ENCODE results near the gene C13orf46.
A peak's percentile ranks its signal among the peaks of the same experiment; 100 is the strongest.

Gene C13orf46

DNA sequence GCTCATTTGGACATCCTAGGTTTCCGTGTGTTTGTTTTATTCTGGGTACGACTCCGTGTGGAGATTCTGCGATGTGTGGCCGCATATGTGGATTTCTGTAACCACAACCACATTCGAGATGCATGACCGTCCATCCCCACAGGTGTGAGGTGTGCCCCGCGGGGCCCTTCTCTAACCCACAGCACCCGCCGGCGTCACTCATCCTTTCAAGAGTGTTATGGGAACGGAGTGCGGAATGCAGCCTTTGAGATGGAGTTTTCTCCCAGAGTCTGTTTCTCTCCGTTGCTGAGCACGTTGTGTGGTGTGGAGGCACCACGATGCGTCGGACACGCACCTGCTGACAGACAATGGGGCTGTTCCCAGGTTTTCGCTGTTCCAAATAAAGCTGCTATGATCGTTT lies 40.0 kb downstream of the C13orf46 start:
- TF ChIP-seq, protein P1, sequence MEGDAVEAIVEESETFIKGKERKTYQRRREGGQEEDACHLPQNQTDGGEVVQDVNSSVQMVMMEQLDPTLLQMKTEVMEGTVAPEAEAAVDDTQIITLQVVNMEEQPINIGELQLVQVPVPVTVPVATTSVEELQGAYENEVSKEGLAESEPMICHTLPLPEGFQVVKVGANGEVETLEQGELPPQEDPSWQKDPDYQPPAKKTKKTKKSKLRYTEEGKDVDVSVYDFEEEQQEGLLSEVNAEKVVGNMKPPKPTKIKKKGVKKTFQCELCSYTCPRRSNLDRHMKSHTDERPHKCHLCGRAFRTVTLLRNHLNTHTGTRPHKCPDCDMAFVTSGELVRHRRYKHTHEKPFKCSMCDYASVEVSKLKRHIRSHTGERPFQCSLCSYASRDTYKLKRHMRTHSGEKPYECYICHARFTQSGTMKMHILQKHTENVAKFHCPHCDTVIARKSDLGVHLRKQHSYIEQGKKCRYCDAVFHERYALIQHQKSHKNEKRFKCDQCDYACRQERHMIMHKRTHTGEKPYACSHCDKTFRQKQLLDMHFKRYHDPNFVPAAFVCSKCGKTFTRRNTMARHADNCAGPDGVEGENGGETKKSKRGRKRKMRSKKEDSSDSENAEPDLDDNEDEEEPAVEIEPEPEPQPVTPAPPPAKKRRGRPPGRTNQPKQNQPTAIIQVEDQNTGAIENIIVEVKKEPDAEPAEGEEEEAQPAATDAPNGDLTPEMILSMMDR (conservative IDR thresholded peaks at IDR 0.05; ENCODE audit: control insufficient read depth, insufficient read depth, low read depth, low read length): no peak
- no peak for DNase-seq (ENCODE audit: low read depth)
- no peak overlapping the region for H3K4me3 ChIP-seq (ENCODE audit: control insufficient read depth, low read depth, low read length)

DNA sequence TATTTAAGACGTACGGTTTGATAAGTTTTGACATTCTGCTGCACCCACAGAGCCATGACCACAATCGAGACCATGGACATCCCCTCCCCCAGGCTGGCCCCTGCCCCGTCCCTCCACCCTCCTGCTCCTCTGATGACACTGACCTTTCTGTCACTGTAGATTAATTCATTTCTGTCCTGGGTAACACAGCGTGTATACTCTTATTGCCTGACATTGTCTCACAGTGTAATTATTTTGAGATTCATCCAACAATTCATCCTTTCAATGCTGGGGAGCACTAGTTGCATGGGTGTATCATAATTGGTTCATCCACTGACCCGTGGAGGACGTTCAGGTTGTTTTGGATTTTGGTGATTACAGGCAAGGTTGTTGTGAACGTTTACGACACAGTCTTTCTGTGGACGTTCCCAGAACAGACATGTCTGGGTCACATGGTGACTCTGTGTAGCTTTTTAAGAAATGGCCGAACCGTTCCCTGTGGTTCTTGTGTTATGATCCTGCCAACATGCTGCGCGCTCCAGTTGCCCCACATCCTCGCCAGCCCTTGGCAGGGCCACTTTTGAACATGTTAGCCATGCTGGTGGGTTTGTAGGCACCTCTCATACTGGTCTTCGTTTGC lies 41.9 kb downstream of the C13orf46 start:
- TF ChIP-seq, protein P1 (conservative IDR thresholded peaks at IDR 0.05; ENCODE audit: control insufficient read depth, insufficient read depth, low read depth, low read length): no peak
- DNase-seq (ENCODE audit: low read depth): no peak
- no peak overlapping the region for H3K4me3 ChIP-seq (ENCODE audit: control insufficient read depth, low read depth, low read length)

DNA sequence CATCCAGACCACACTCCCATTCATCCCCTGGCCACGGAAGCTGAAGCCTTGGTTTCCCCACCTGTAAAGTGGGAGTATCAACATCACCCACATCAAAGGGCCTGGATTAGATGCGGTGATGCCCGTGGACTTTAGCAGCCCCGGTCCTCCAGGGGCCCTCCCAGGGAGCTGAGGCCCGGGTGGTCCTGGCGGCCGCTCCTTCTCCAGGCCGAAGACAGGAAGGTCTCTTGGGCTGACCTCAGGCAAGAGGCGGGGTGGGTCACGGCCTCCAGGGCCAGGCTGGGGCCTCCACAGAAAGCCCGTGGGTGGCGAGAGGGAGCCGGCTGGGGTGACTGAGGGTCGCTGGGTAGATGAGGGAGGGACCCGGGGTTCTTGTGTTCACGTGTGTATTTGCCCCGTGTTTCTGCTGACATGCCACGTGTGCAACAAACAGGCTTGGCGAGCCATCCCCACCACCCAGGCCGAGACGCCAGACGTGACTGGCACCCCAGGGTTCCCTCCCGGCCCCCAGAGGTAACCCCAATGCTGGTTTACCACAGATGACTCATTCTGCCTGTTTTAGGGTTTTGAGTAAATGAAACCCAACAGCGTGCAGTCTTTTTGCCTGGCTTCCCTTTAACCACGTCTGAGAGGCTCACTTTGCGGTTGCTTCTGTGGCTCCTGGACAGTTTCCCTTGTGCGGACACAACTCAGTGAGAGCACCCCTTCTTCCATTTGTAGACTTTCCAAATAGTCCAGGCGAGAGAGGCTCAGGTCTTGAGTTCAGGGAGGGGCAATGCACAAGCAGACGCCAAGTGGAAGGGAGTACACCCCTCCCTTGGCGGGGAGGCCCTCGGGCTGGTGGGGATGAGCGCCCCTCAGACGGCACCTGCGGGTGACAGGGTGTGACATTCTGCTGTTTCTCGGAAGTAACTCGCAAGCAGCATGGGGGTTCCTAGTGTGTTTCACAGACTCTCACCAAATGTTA lies 42.9 kb downstream of the C13orf46 start:
- H3K4me3 ChIP-seq (ENCODE audit: control insufficient read depth, low read depth, low read length): no peak overlapping the region
- DNase-seq (ENCODE audit: low read depth): no peak
- TF ChIP-seq, protein P1 (conservative IDR thresholded peaks at IDR 0.05; ENCODE audit: control insufficient read depth, insufficient read depth, low read depth, low read length): no peak

DNA sequence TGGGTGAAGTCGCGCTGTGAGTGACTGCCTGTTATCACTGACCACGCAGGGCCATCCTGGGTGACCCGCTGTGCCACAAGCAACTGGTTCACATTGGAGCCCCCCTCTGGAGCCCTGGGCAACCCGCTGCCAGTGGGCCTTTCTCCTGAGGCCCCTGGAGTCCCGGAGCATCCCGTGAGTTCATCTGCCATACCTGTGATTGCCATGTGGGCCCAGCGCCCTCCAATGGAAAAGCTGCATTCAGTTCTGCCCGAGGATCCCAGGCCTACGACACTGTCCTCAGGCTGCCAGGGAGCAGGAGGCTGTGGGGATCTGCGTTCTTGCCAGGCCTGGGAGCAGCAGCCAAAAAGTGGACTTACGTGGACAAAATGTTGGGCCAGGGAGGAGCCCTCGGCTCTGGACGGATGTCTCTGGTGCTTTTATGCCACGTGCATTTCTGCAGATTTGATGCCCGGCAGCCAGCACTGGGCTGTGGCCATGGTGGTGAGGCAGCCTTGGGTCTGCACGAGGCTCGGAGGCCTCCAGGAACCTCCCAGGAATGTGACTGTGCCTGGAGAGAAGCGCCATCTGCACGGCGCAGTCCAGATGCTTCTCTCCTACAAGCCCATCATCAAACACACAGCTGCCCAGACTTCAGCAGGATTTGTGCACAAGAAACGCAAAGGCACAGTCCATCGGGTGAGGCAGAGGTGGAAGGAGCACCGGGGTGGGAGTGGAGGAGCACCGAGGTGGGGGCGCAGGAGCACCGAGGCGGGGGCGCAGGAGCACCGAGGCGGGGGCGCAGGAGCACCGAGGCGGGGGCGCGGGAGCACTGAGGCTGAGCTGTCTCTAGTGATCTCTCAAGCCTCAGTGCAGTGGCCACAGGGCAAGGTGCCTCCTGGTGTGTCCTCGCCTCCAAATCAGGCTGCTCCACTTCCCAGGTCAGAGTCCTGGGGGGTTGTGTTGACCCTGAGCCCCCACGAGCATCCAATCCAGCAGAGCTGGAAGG lies 44.0 kb downstream of the C13orf46 start:
- no peak overlapping the region for H3K4me3 ChIP-seq (ENCODE audit: control insufficient read depth, low read depth, low read length)
- TF ChIP-seq, protein P1 (conservative IDR thresholded peaks at IDR 0.05; ENCODE audit: control insufficient read depth, insufficient read depth, low read depth, low read length): no peak
- DNase-seq (ENCODE audit: low read depth): no peak

DNA sequence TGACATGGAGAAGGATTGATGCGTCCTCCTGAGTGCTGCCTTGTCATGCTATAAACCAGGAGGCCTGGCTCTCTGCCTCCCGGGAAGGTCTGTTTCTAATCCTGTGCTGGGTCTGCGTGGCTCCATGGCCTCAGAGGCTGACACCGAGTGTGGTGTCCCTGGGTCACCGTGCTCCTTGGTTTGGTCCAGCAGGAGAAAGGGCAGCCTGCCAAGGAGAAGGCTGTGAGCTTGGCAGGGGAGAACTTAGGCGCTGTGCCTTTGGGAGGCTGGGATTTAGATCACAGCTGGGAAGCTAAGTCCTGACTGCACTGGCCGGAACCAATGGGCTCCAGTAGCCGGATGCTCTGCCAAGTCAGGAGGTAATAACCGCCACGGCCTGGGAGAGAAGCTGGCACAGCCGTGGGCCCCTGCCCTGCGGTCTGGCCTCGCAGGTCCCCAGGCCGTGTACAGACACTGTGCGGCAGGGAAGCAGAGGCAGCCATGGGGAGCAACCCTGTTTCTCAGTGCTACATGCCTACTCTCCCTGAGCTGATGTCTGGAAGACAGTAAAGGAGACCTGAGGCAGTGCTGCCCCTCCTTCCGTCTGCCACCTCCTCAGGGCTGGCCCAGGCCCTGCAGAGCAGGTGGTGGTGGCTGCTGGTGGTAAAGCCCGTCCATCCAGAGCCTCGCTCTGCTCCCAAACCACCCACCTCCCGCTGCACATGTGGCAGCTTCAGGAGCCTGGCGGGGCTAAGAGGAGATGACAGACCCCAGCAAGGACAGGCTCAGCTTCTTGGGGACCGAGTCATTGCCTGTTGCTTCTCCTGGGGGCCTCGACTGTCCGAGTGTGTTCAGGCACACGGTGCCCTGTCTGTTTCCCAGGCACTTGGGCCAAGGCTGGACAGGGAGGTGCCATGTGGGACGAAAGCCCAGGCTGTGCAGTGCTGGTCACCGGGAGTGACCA lies 44.9 kb downstream of the C13orf46 start:
- no peak overlapping the region for H3K4me3 ChIP-seq (ENCODE audit: control insufficient read depth, low read depth, low read length)
- TF ChIP-seq, protein P1 (conservative IDR thresholded peaks at IDR 0.05; ENCODE audit: control insufficient read depth, insufficient read depth, low read depth, low read length): no peak
- DNase-seq (ENCODE audit: low read depth): peak; percentile 97

Data from fibroblast of mammary gland (primary cell).